ENCODE measurements around the gene METTL26.

The METTL26 gene
- 37.6 to 41.6 reads per million in 2 experiments for total RNA-seq

GRCh38 chr16:636206-637080 lies at the start of gene METTL26:
METTL26 (minus strand) TSS chr16:636305; CDS start chr16:636290, 15 bp downstream.
- peak; percentile 90 for DNase-seq (ENCODE audit: low read depth)

GRCh38 chr16:684961-685696 lies 49.0 kb upstream of the METTL26 start:
- DNase-seq (ENCODE audit: low read depth): no peak

- DNase-seq (ENCODE audit: low read depth): peak; percentile 91
Observed at GRCh38 chr16:684071-684794, 48.1 kb upstream of the METTL26 start, which contains the start of gene JMJD8. JMJD8 (minus strand) TSS chr16:684334; CDS start chr16:684319, 15 bp downstream.

- DNase-seq (ENCODE audit: low read depth): no peak
Observed at GRCh38 chr16:683396-684070, 47.4 kb upstream of the METTL26 start.

GRCh38 chr16:682493-683395 lies 46.6 kb upstream of the METTL26 start:
- DNase-seq (ENCODE audit: low read depth): no peak

- no peak for DNase-seq (ENCODE audit: low read depth)
Observed at GRCh38 chr16:681746-682427, 45.8 kb upstream of the METTL26 start.

- DNase-seq (ENCODE audit: low read depth): no peak
Observed at GRCh38 chr16:680967-681745, 45.1 kb upstream of the METTL26 start.

- DNase-seq (ENCODE audit: low read depth): no peak
Observed at GRCh38 chr16:680625-680945, 44.5 kb upstream of the METTL26 start.

- peak; percentile 87 for DNase-seq (ENCODE audit: low read depth)
Observed at GRCh38 chr16:679814-680624, 43.9 kb upstream of the METTL26 start, which contains the start of gene STUB1. STUB1 (plus strand) TSS chr16:680410; CDS start chr16:680526, 116 bp downstream.

GRCh38 chr16:678858-679813 lies 43.0 kb upstream of the METTL26 start:
- DNase-seq (ENCODE audit: low read depth): no peak

GRCh38 chr16:678209-678857 lies 42.2 kb upstream of the METTL26 start:
- no peak for DNase-seq (ENCODE audit: low read depth)

- no peak for DNase-seq (ENCODE audit: low read depth)
Observed at GRCh38 chr16:677316-678190, 41.4 kb upstream of the METTL26 start.

GRCh38 chr16:676913-677312 lies 40.8 kb upstream of the METTL26 start:
- no peak for DNase-seq (ENCODE audit: low read depth)

- no peak for DNase-seq (ENCODE audit: low read depth)
Observed at GRCh38 chr16:676565-676902, 40.4 kb upstream of the METTL26 start.

GRCh38 chr16:675884-676564 lies 39.9 kb upstream of the METTL26 start:
- no peak for DNase-seq (ENCODE audit: low read depth)
